Measurements from ENCODE around the gene ZRANB3. TPM values are rescaled to one million over a fixed set of nuclear protein-coding genes. Genes with fewer than 3 reads are reported as not detected.

The ZRANB3 gene
- total and polyA plus RNA-seq, 2 donors (not counting 3 experiments of a cell fraction or from before 2014, with no cell fraction given): 2.2 to 6.0 TPM

- CTCF ChIA-PET: no interaction called here
Observed at GRCh38 chr2:135103843-135104242, 427.2 kb downstream of the ZRANB3 start.

More at GRCh38 chr2:135103843-135104242, 427.2 kb downstream of the ZRANB3 start:
- no peak for DNase-seq (ENCODE audit: low read depth, low spot score)
- H3K36me3 ChIP-seq (ENCODE audit: control insufficient read depth in 2 of 2, extremely low read depth in 1 of 2, insufficient read depth in 2 of 2, low read length in 2 of 2): no peaks in the 10 kb centered on the region
- no peak overlapping the region for H3K4me2 ChIP-seq (ENCODE audit: insufficient read depth, low read length)
- TF ChIP-seq JUN (IDR thresholded peaks at IDR 0.05; ENCODE audit: borderline replicate concordance, insufficient read depth, insufficient read length, low read depth): no peak
- TF ChIP-seq FOS (IDR thresholded peaks at IDR 0.05; ENCODE audit: borderline replicate concordance, insufficient read depth, low read length): no peak
- TF ChIP-seq EZH2 (IDR thresholded peaks at IDR 0.05; ENCODE audit: borderline replicate concordance, low read depth, low read length, severe bottlenecking): no peak
- TF ChIP-seq GATA2 (IDR thresholded peaks at IDR 0.05; ENCODE audit: insufficient read depth, insufficient read length, low read depth, low read length): no peak
- TF ChIP-seq MAX (IDR thresholded peaks at IDR 0.05; ENCODE audit: insufficient read depth, insufficient read length): no peak
- no peak for TF ChIP-seq MYC (IDR thresholded peaks at IDR 0.05; ENCODE audit: low read depth, low read length)
- TF ChIP-seq CTCF (IDR thresholded peaks at IDR 0.05; ENCODE audit: extremely low read depth in 1 of 2, insufficient read depth in 1 of 2, low read depth in 1 of 2, low read length in 2 of 2): no peak
- TF ChIP-seq POLR2A (IDR thresholded peaks at IDR 0.05; ENCODE audit: low read depth, low read length): no peak
- TF ChIP-seq POLR2AphosphoS5 (IDR thresholded peaks at IDR 0.05; ENCODE audit: insufficient read depth, low read depth, low read length): no peak
- intact Hi-C loops (cut with micrococcal nuclease) (no loop called here), dilution Hi-C loops (cut with MboI; ENCODE audit: extremely low pct_ligation_motif_present, low sequenced_read_pairs) (no loop called here)
- FAIRE-seq: no peak
- H4K20me1 ChIP-seq (replicated peaks; ENCODE audit: control insufficient read depth, extremely low read depth, insufficient read depth, low read length): no peaks in the 10 kb centered on the region
- H3K79me2 ChIP-seq (ENCODE audit: control insufficient read depth, insufficient read depth, low read length): no peaks in the 10 kb centered on the region
- H3K27me3 ChIP-seq (ENCODE audit: control insufficient read depth in 2 of 2, insufficient read depth in 2 of 2, low read length in 2 of 2): no peaks in the 10 kb centered on the region
- H3K4me3 ChIP-seq (replicated peaks in 1 of 3; ENCODE audit: insufficient read depth in 1 of 3, low read depth in 1 of 3, low read length in 3 of 3): no peak overlapping the region
- no peaks in the 10 kb centered on the region for H3K4me1 ChIP-seq (ENCODE audit: control insufficient read depth, extremely low read depth, insufficient read depth, low read length)
- H3K27ac ChIP-seq (ENCODE audit: insufficient read depth, low read depth, low read length): no peak overlapping the region
- no peak overlapping the region for H3K9ac ChIP-seq (replicated peaks; ENCODE audit: extremely low read depth, insufficient read depth, low read length)
- no TSS peak for BruUV-seq (replicated peaks)
- POLR2A ChIA-PET: no interaction called here
- no peak overlapping the region for H2AFZ ChIP-seq (ENCODE audit: low read depth, low read length)
- no peaks in the 10 kb centered on the region for H3K9me3 ChIP-seq (replicated peaks; ENCODE audit: control insufficient read depth, insufficient read depth, low read length)
- H3K9me1 ChIP-seq (replicated peaks; ENCODE audit: control insufficient read depth, extremely low read depth, insufficient read depth, low read length): no peaks in the 10 kb centered on the region

Measured in endothelial cell of umbilical vein (primary cell).